Measurements from ENCODE around the gene ACSS2.

DNA sequence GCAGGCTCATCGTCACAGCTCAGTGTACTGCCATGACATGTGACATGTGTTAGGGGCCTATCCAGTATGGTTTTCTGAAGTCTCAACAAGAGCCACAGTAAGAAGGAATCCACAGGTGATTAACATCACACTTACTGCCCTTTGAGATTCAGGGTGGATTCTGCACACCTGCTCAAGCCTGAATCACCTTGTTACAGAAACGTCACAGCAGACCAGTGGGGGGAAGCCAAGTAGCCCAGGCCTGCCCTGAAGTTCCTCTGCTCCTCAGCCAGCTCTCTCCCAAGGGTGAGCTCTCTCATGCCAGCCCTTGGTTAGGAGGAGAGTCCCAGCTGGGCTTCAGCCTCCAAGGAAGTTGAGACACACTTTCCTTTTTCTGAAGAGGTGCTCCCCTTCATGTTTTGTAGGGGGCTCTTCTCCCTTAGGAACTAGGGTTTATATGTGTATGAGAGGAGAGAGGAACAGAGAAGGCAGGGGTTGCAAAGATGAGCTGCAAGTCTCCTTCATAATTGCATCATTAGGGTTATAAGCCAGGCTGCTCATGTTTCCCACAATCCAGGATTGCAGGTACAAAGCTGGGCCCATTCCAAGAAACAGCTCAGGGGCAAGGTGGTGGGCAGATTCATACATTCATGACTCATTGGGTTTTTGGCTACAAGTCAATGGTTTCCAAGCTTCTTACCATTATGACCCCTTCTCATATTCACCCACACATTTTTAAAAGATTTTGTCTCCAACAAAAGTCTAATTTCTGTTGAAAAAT lies 67.6 kb downstream of the ACSS2 start:
- TF ChIP-seq, protein P1, sequence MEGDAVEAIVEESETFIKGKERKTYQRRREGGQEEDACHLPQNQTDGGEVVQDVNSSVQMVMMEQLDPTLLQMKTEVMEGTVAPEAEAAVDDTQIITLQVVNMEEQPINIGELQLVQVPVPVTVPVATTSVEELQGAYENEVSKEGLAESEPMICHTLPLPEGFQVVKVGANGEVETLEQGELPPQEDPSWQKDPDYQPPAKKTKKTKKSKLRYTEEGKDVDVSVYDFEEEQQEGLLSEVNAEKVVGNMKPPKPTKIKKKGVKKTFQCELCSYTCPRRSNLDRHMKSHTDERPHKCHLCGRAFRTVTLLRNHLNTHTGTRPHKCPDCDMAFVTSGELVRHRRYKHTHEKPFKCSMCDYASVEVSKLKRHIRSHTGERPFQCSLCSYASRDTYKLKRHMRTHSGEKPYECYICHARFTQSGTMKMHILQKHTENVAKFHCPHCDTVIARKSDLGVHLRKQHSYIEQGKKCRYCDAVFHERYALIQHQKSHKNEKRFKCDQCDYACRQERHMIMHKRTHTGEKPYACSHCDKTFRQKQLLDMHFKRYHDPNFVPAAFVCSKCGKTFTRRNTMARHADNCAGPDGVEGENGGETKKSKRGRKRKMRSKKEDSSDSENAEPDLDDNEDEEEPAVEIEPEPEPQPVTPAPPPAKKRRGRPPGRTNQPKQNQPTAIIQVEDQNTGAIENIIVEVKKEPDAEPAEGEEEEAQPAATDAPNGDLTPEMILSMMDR (IDR thresholded peaks at IDR 0.05; ENCODE audit: borderline replicate concordance, extremely low read depth, low read length, poor library complexity, severe bottlenecking), result no peak
- TF ChIP-seq EZH2 (IDR thresholded peaks at IDR 0.05; ENCODE audit: borderline replicate concordance, low read depth, low read length, severe bottlenecking), result no peak

Data from DND-41 (cell line).